Loucy (cell line): ENCODE measurements around the gene MAPKAP1.

Source experiments
- EZH2phosphoT487 ChIP-seq: fragments of 200-600 bp; IDR thresholded peaks from 2 replicates; pipeline ENCODE4 v1.6.1; 2018; ENCODE audit warnings: antibody characterized with exemption, mild to moderate bottlenecking, moderate library complexity, borderline replicate concordance
- TF ChIP-seq, protein P1 (sequence below): fragments of 200-600 bp; sonication (generic); conservative IDR thresholded peaks from 2 replicates; pipeline ENCODE4 v1.5.1; 2014; ENCODE audit warnings: mild to moderate bottlenecking, antibody characterized with exemption, low read length

- TF ChIP-seq, protein P1, sequence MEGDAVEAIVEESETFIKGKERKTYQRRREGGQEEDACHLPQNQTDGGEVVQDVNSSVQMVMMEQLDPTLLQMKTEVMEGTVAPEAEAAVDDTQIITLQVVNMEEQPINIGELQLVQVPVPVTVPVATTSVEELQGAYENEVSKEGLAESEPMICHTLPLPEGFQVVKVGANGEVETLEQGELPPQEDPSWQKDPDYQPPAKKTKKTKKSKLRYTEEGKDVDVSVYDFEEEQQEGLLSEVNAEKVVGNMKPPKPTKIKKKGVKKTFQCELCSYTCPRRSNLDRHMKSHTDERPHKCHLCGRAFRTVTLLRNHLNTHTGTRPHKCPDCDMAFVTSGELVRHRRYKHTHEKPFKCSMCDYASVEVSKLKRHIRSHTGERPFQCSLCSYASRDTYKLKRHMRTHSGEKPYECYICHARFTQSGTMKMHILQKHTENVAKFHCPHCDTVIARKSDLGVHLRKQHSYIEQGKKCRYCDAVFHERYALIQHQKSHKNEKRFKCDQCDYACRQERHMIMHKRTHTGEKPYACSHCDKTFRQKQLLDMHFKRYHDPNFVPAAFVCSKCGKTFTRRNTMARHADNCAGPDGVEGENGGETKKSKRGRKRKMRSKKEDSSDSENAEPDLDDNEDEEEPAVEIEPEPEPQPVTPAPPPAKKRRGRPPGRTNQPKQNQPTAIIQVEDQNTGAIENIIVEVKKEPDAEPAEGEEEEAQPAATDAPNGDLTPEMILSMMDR, result no peak
- no peak for TF ChIP-seq EZH2phosphoT487
Measured at GRCh38 chr9:125559894-125560293, 147.1 kb downstream of the MAPKAP1 start.
